Activated T-helper 2 cell treated with anti-CD3 and anti-CD28 coated beads, Interferon-gamma antibody, Interleukin-2, Interleukin-4, amounts not matched to agents 10 μg/mL and 5 μg/mL and 100 μg/mL, durations not matched to agents 14 hours and 24 hours and 36 hours (primary cell): ENCODE measurements around the gene CCDC121. TPM values are rescaled to one million over a fixed set of nuclear protein-coding genes. Genes with fewer than 3 reads are reported as not detected.

ENCODE experiments used
- DNase-seq: peaks from one replicate; pipeline ENCODE4 v3.0.0; 2021; ENCODE audit warnings: low spot score
- H3K27ac Mint-ChIP-seq: one replicate; pipeline ENCODE4 v1.8.0; 2021; ENCODE audit warnings: mixed read lengths
- H3K27me3 Mint-ChIP-seq: one replicate; pipeline ENCODE4 v1.8.0; 2021; ENCODE audit warnings: low read depth, mixed read lengths
- H3K36me3 Mint-ChIP-seq: one replicate; pipeline ENCODE4 v1.8.0; 2021; ENCODE audit warnings: low read depth, mixed read lengths
- H3K4me1 Mint-ChIP-seq: one replicate; pipeline ENCODE4 v1.8.0; 2021; ENCODE audit warnings: low read depth, mixed read lengths
- H3K4me3 Mint-ChIP-seq: one replicate; pipeline ENCODE4 v1.8.0; 2021; ENCODE audit warnings: low read depth, mild to moderate bottlenecking, moderate library complexity, mixed read lengths
- H3K9me3 Mint-ChIP-seq: one replicate; pipeline ENCODE4 v1.8.0; 2021; ENCODE audit warnings: mixed read lengths
- intact Hi-C: fragments of 100-400 bp; cut with micrococcal nuclease; formaldehyde crosslinking; loops from one replicate; pipeline ENCODE4 v1.15.1; 2023
- total RNA-seq: library from RNA; stranded (reverse); gene quantifications from 2 replicates; pipeline ENCODE4 v1.2.3, GENCODE V29; 2022

CCDC121 gene, protein sequence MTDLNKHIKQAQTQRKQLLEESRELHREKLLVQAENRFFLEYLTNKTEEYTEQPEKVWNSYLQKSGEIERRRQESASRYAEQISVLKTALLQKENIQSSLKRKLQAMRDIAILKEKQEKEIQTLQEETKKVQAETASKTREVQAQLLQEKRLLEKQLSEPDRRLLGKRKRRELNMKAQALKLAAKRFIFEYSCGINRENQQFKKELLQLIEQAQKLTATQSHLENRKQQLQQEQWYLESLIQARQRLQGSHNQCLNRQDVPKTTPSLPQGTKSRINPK
- 0.57 and 0.73 TPM in 2 replicates for total RNA-seq

DNA sequence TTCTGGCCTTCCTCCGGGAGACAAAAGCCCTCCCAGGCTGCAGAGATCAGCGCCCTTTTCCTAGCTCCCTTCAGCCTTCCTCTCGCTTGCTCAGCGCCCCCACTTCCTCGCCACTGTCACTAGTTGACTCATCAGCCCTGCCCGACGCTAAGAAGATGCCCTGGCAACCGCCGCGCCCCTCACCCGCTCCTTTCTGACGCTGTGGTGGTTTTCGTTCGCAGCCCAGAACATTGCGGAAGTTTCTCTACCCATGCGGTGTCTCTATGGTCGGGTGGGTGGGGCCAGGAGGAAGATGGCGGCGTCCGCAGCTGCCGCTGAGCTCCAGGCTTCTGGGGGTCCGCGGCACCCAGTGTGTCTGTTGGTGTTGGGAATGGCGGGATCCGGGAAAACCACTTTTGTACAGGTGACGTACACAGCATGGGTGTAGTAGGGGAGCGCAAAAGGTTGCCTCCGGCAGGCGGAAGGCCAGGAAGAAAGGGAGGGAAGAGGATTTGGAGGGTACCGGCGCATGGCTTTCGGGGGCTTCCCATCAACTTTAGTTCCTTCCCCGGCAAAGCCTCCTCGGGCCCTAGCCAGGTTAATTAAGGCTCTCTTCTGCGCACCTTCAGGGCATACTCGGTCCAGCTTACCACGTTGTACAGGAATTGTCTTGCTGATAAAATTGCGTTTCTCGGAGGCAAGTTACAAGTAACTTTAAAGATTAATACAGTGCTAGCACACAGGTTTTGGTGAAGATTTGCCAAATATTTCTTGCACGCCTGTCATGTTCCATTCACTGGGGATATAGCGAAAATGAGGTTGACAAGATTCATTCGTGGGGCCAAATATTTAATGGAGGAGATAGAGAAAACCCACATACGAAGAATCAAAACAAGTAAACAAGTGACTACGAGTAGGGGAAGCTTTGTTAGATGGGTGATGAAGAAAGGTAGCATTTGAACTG lies at the start of gene CCDC121, which contains the start of gene GPN1:
TSS of gene CCDC121 (minus strand) at position 246 of the 943 bp plus-strand sequence. CDS start 1,213 bp downstream, outside the sequence.
TSS of gene GPN1 (plus strand) at position 284 of the 943 bp plus-strand sequence. CDS start at position 293, 9 bp downstream.
- DNase-seq, result peak; percentile 95
- H3K4me3 Mint-ChIP-seq, result no peak within 1 kb of the TSS
- intact Hi-C loops, result loop anchor here (1.0 to 2.0 kb wide), 4 partner anchors 9 to 200 kb away; partner anchors contain the start of genes IFT172 and NRBP1
- H3K27me3 Mint-ChIP-seq, result no peaks in the 10 kb centered on the region
- H3K9me3 Mint-ChIP-seq, result no peaks in the 10 kb centered on the region
- H3K36me3 Mint-ChIP-seq, result peaks cover 48% of the 10 kb centered on the region
- H3K4me1 Mint-ChIP-seq, result peaks cover 29% of the 10 kb centered on the region
- peak within 1 kb of the TSS; percentile 38 for H3K27ac Mint-ChIP-seq

DNA sequence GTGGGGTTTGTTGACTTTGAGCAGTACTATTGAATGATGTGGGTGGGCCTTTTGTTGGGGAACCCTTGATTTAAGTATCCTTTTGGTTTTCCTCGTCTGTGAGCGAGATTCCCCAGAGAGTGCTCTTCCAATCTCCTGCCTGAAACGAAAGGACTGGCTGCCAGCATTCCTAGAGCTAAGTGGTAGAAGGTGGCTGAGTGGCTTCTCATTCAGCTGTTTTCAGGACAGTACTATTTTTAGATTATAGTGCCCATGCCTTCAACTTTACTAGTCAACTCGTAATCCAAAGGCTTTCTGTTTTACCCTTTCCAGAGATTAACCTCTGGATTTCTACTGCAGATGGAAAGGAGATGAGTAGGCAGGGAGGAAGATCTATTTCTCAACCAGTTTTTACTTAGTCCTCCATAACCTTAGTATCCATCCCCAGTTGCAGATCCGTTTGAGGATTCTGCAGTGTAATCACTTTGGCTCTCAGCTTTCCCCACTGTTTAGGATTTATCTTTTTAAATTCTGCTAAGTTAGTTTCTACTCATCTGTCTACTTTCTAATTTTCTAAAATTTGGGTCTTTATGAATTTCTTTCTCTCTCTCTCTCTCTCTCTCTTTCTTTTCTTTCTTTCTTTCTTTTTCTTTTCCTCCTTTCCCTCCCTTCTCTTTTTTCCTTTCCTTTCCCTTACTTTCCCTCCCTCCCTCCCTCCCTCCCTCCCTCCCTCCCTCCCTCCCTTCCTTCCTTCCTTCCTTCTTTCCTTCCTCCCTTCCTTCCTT lies 44.1 kb upstream of the CCDC121 start:
- DNase-seq, result no peak
- Mint-ChIP-seq H3K4me3 (no peak overlapping the region), H3K36me3 (peaks cover 57% of the 10 kb centered on the region), H3K27me3 (no peaks in the 10 kb centered on the region), H3K27ac (no peak overlapping the region), H3K4me1 (peaks cover 3% of the 10 kb centered on the region), H3K9me3 (no peaks in the 10 kb centered on the region)
- intact Hi-C loops, result no loop called here

DNA sequence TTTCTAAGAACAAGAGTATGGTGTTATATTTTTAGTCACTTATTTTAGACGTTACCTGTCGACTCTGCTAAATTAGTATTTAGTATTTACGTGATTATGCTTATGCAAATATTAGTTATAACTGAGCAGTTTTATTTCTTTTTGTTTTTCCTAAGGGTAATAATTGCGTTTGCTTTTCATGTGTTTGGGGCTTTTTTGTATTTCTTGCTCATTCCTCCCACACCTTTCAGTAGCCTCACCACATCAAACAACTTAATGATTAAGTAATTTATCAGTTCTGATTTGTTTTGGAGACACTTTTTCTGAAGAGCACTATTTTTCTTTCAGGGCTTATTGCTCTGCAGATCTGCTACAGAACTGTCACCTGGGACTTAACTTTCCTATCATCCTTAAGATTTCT lies 42.4 kb upstream of the CCDC121 start:
- H3K36me3 Mint-ChIP-seq, result peaks cover 64% of the 10 kb centered on the region
- no peak for DNase-seq
- H3K9me3 Mint-ChIP-seq, result no peaks in the 10 kb centered on the region
- H3K4me3 Mint-ChIP-seq, result no peak overlapping the region
- intact Hi-C loops, result no loop called here
- no peak overlapping the region for H3K27ac Mint-ChIP-seq
- no peaks in the 10 kb centered on the region for H3K27me3 Mint-ChIP-seq
- H3K4me1 Mint-ChIP-seq, result peaks cover 8% of the 10 kb centered on the region

DNA sequence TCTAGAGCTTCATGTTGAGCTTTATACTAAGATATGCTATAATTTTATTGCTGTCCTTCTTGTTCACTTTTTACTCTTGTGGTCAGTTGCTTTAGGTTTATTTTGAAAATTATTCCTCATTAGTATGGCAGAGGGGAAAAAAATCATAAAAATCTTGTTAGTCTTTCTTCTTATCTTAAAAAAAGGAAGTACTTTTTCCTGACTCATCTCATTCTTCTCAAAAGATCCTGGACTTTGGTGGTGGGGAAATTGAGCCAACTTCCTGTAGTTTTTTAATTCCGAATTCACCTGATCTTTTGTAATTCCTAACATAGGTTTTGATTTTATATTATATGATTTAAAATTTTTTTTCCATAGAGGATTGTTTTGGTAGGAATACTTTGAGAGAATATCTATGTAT lies 38.6 kb upstream of the CCDC121 start:
- Mint-ChIP-seq H3K4me1 (peaks cover 21% of the 10 kb centered on the region), H3K4me3 (no peak overlapping the region), H3K9me3 (no peaks in the 10 kb centered on the region), H3K27ac (no peak overlapping the region), H3K36me3 (peaks cover 48% of the 10 kb centered on the region), H3K27me3 (no peaks in the 10 kb centered on the region)
- intact Hi-C loops, result no loop called here
- DNase-seq, result no peak

DNA sequence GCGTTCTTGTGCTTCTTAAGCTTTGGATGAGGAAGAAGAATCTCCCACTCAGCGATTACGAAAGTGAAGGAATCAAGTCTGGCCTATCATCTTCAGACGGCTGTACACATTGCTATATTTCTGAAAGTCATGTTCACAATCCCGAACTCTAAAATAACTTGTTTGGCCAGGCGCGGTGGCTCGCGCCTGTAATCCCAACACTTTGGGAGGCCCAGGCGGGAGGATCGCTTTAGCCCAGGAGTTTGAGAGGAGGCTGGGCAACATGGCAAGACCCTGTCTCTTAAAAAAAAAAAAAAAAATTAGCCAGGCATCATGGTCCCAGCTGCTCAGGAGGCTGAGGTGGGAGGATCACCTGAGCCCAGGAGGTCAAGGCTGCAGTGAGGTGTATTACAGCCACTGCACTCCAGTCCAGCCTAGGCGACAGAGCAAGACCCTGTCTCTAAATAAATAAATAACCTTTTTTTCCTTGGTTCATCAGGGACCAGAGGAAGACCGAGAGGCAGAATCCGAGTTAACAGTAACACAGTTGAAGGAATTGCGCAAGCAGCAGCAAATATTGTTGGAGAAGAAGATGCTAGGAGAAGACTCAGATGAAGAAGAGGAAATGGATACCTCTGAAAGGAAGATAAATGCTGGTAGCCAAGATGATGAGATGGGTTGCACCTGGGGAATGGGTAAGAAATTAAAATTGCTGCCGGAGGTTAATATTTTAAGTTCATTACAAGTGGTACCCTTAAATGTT lies 36.0 kb upstream of the CCDC121 start:
- DNase-seq, result no peak
- intact Hi-C loops, result no loop called here
- Mint-ChIP-seq H3K4me1 (peaks cover 34% of the 10 kb centered on the region), H3K36me3 (peaks cover 54% of the 10 kb centered on the region), H3K27ac (peak overlapping the region; percentile 99), H3K27me3 (no peaks in the 10 kb centered on the region), H3K9me3 (no peaks in the 10 kb centered on the region), H3K4me3 (peak overlapping the region; percentile 100)

DNA sequence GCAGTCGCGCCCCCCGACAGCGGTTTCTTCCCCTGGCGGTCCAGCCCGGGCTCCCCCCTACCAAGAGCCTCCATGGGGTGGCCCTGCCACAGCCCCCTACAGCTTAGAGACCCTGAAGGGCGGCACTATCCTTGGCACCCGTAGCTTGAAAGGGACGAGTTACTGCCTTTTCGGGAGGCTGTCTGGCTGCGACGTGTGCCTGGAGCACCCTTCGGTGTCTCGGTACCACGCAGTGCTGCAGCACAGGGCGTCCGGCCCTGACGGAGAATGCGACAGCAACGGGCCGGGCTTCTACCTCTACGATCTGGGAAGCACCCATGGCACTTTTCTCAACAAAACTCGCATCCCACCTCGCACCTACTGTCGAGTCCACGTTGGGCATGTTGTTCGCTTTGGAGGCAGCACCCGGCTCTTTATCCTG lies 35.4 kb upstream of the CCDC121 start:
- no peaks in the 10 kb centered on the region for H3K9me3 Mint-ChIP-seq
- peak overlapping the region; percentile 100 for H3K4me3 Mint-ChIP-seq
- DNase-seq, result no peak
- H3K27me3 Mint-ChIP-seq, result no peaks in the 10 kb centered on the region
- intact Hi-C loops, result no loop called here
- peak overlapping the region; percentile 99 for H3K27ac Mint-ChIP-seq
- peaks cover 56% of the 10 kb centered on the region for H3K36me3 Mint-ChIP-seq
- peaks cover 40% of the 10 kb centered on the region for H3K4me1 Mint-ChIP-seq

DNA sequence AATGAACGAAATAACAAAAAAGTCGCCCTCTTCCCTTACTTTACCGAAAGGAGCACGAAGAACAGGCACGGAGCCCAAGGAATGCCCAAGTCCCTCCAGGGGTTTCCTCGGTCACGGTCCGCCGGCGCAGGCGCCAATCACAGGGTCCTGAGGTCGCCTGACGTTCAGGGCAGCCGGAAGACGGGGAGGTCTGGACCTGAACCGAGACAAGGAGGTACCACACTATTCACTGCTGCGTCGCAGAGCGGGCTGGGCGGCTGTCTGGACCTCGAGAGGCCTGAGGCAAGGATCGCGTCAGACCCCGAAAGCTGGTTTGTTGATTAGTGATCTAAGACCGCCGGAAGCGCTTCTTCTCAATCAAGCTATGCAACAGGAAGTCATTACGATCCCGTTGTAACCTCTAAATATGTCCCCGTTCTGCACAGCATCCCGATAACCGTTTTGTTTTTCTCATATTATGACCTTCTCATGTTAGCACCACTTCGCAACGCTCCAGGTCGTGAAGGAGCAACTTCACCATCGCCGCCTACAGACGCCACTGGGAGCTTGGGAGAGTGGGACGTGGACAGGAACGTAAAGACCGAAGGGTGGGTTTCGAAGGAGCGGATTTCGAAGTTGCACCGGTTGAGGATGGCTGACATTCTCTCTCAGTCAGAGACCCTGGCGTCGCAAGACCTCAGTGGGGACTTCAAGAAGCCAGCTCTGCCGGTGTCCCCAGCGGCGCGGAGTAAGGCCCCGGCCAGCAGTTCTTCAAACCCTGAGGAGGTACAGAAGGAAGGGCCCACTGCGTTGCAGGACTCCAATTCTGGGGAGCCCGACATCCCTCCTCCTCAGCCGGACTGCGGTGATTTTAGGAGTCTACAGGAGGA lies 34.7 kb upstream of the CCDC121 start, which contains the start of the genes SLC4A1AP and SUPT7L:
TSS of gene SLC4A1AP (plus strand) at position 605 of the 869 bp plus-strand sequence. CDS start at position 631, 26 bp downstream.
TSS of gene SUPT7L (minus strand) at position 330 of the 869 bp plus-strand sequence. CDS start 1,422 bp downstream, outside the sequence.
- peaks cover 41% of the 10 kb centered on the region for H3K4me1 Mint-ChIP-seq
- peaks cover 52% of the 10 kb centered on the region for H3K36me3 Mint-ChIP-seq
- H3K9me3 Mint-ChIP-seq, result no peaks in the 10 kb centered on the region
- no peaks in the 10 kb centered on the region for H3K27me3 Mint-ChIP-seq
- peak within 1 kb of the TSS; percentile 100 for H3K4me3 Mint-ChIP-seq
- intact Hi-C loops, result loop anchor here (2.0 kb wide), 1 partner anchor 25 kb away; no protein-coding TSS in a partner anchor
- peak within 1 kb of the TSS; percentile 99 for H3K27ac Mint-ChIP-seq
- DNase-seq, result peak; percentile 72

DNA sequence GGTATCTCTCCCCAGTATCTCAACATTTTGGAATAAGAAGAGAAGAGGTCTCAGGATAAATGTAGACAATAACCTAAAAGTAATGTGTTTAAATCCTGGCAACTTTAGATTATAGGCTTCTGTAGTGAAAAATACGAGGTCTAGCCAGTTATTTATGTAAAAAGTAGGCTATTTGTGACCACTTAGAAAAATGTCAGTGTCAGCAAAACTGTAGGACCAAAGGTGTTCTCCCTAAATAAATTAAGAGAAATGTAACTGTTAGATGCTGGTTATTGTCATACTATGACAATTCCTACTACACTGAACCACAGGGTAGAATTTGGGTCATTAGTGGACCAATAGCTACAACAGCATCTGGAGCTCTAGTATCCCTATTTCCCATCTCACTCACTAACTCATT lies 32.6 kb upstream of the CCDC121 start:
- DNase-seq, result no peak
- peaks cover 49% of the 10 kb centered on the region for H3K36me3 Mint-ChIP-seq
- H3K9me3 Mint-ChIP-seq, result no peaks in the 10 kb centered on the region
- H3K4me3 Mint-ChIP-seq, result peak overlapping the region; percentile 100
- H3K27me3 Mint-ChIP-seq, result no peaks in the 10 kb centered on the region
- intact Hi-C loops, result no loop called here
- peak overlapping the region; percentile 24 for H3K27ac Mint-ChIP-seq
- peaks cover 38% of the 10 kb centered on the region for H3K4me1 Mint-ChIP-seq

DNA sequence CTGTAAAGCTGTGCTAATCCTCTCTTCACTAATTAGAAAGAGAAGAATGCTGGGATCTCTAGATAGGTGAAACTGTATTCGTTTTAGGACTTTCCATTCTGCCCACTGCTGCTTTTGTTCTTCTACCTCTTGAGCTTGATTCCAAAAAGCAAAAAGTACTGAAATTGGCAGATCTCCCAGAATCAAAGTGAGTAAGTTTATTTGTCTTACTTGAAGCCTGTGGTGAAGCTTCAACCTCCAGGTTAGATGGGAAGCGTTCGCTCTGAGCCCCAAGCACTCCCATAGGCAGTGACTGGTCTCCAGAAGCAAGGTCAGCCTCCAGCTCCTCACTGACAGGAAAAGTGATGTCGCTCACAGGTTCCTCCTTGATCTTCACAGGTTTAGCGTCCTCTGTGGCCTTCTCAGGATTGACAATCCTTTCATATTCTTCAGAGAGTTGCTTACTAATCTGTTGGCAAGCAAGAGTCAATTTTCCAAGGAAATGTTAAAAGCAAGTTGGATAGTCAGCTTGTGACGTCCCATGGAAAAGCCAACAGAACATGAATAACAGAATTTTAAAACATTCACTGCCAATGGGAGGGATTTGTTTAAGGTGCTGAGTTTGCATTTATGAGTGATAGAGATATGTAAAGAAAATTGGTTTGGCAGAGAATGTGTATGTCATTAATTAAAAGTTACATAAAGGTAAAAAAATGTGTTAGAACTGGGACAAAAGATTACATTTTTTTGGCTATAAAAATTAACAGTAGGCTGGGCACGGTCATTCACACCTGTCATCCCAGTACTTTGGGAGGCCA lies 26.5 kb upstream of the CCDC121 start:
- H3K27me3 Mint-ChIP-seq, result no peaks in the 10 kb centered on the region
- H3K27ac Mint-ChIP-seq, result no peak overlapping the region

DNA sequence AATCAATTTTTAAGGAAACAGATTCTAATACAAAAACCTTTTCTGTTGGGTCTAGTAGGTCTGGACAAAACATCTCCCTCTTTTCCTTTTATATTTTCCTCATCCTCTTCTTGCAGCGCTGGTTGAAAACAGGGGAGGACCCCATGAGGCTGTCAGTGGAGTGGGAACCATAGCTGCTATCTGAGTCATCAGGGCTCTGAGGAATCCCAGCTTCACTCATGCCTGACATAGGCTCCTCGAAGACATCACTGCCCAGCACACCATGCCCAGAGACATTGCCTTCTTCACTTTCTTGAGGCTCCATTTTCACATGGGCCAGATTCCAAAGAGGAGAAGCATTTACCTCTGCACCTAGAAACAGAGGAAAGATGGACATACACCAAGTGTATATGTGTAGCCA lies 24.6 kb upstream of the CCDC121 start:
- DNase-seq, result no peak
- intact Hi-C loops, result no loop called here
- Mint-ChIP-seq H3K27ac (peak overlapping the region; percentile 68), H3K9me3 (no peaks in the 10 kb centered on the region), H3K4me1 (peaks cover 9% of the 10 kb centered on the region), H3K4me3 (no peak overlapping the region), H3K27me3 (no peaks in the 10 kb centered on the region), H3K36me3 (peaks cover 67% of the 10 kb centered on the region)

More for the DNA sequence above, 26.5 kb upstream of the CCDC121 start:
- Mint-ChIP-seq H3K4me3 (no peak overlapping the region), H3K9me3 (no peaks in the 10 kb centered on the region), H3K36me3 (peaks cover 62% of the 10 kb centered on the region), H3K4me1 (peaks cover 18% of the 10 kb centered on the region)
- intact Hi-C loops, result no loop called here
- DNase-seq, result no peak
